H1 (cell line): ENCODE measurements around the gene COX17. TPM values are rescaled to one million over a fixed set of nuclear protein-coding genes. Genes with fewer than 3 reads are reported as not detected.

Source experiments
- SUZ12 ChIP-seq: fragments of 200-600 bp; sonication (generic); IDR thresholded peaks from 2 replicates; pipeline ENCODE4 v1.6.1; 2012; ENCODE audit warnings: mild to moderate bottlenecking, inconsistent platforms, low read length, moderate library complexity, mixed read lengths
- polyA plus RNA-seq, 7 experiments: library from polyadenylated mRNA; depleted of rRNA in 3 of 7; stranded (reverse) in 5 of 7; unstranded in 2 of 7; fragments of >200 nt in 5 of 7; fragments of 200-250 nt in 2 of 7; gene quantifications; 1 replicate in 5 of 7; 2 replicates in 1 of 7; 4 replicates in 1 of 7; pipeline versions ENCODE4 v1.2.1 to v1.2.3, GENCODE V29; 2011 to 2013; ENCODE audit warnings: missing spikeins in 2 of 7, mixed read lengths in 2 of 7
- total RNA-seq: library from RNA; stranded (reverse); fragmentation: NEBNext Ultra II Directional; extraction: Animal tissue kit (Norgen Biotek cat#: 25700); gene quantifications from 2 replicates; pipeline ENCODE4 v1.2.1, GENCODE V29; 2021
- TF ChIP-seq, protein P1 (sequence below): fragments of 300-600 bp; sonication (generic); IDR thresholded peaks from 2 replicates; pipeline ENCODE4 v1.7.1; 2012; ENCODE audit warnings: low read length, moderate library complexity, mild to moderate bottlenecking, inconsistent platforms; ENCODE audit not compliant: insufficient replicate concordance
- TF ChIP-seq, protein P2 (sequence below), 3 experiments: IDR thresholded peaks; 1 replicate in 2 of 3; 2 replicates in 1 of 3; pipeline versions ENCODE4 v1.5.1 to v1.6.1; 2011; ENCODE audit warnings: low read length in 3 of 3, mild to moderate bottlenecking in 3 of 3, inconsistent platforms in 2 of 3, low read depth in 1 of 3, moderate library complexity in 1 of 3; ENCODE audit not compliant: insufficient read depth in 1 of 3; ENCODE audit errors: control extremely low read depth in 1 of 3

Gene COX17
- total and polyA plus RNA-seq, 2 of the 8 experiments (the other 6 are each of a cell fraction or from before 2014, with no cell fraction given) = 34.2 to 43.0 TPM

DNA sequence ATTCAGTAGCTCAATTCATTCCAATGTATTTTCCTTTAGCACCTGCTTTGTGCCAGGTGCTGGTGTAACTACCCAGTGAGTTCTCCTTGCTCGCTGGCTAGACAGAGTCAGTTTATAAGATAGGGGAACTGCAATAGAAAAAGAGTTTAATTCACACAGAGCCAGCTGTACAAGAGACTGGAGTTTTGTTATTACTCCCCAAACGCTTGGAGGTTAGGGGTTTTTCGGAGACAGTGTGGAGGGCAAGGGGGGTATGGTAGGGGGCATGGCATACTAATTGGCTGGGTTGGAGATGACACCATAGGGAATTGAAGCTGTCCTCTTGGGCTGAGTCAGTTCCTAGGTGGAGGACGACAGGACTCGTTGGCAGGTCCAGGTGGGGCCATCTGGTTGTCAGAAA lies 20.2 kb upstream of the COX17 start (continued):
- TF ChIP-seq, protein P1, sequence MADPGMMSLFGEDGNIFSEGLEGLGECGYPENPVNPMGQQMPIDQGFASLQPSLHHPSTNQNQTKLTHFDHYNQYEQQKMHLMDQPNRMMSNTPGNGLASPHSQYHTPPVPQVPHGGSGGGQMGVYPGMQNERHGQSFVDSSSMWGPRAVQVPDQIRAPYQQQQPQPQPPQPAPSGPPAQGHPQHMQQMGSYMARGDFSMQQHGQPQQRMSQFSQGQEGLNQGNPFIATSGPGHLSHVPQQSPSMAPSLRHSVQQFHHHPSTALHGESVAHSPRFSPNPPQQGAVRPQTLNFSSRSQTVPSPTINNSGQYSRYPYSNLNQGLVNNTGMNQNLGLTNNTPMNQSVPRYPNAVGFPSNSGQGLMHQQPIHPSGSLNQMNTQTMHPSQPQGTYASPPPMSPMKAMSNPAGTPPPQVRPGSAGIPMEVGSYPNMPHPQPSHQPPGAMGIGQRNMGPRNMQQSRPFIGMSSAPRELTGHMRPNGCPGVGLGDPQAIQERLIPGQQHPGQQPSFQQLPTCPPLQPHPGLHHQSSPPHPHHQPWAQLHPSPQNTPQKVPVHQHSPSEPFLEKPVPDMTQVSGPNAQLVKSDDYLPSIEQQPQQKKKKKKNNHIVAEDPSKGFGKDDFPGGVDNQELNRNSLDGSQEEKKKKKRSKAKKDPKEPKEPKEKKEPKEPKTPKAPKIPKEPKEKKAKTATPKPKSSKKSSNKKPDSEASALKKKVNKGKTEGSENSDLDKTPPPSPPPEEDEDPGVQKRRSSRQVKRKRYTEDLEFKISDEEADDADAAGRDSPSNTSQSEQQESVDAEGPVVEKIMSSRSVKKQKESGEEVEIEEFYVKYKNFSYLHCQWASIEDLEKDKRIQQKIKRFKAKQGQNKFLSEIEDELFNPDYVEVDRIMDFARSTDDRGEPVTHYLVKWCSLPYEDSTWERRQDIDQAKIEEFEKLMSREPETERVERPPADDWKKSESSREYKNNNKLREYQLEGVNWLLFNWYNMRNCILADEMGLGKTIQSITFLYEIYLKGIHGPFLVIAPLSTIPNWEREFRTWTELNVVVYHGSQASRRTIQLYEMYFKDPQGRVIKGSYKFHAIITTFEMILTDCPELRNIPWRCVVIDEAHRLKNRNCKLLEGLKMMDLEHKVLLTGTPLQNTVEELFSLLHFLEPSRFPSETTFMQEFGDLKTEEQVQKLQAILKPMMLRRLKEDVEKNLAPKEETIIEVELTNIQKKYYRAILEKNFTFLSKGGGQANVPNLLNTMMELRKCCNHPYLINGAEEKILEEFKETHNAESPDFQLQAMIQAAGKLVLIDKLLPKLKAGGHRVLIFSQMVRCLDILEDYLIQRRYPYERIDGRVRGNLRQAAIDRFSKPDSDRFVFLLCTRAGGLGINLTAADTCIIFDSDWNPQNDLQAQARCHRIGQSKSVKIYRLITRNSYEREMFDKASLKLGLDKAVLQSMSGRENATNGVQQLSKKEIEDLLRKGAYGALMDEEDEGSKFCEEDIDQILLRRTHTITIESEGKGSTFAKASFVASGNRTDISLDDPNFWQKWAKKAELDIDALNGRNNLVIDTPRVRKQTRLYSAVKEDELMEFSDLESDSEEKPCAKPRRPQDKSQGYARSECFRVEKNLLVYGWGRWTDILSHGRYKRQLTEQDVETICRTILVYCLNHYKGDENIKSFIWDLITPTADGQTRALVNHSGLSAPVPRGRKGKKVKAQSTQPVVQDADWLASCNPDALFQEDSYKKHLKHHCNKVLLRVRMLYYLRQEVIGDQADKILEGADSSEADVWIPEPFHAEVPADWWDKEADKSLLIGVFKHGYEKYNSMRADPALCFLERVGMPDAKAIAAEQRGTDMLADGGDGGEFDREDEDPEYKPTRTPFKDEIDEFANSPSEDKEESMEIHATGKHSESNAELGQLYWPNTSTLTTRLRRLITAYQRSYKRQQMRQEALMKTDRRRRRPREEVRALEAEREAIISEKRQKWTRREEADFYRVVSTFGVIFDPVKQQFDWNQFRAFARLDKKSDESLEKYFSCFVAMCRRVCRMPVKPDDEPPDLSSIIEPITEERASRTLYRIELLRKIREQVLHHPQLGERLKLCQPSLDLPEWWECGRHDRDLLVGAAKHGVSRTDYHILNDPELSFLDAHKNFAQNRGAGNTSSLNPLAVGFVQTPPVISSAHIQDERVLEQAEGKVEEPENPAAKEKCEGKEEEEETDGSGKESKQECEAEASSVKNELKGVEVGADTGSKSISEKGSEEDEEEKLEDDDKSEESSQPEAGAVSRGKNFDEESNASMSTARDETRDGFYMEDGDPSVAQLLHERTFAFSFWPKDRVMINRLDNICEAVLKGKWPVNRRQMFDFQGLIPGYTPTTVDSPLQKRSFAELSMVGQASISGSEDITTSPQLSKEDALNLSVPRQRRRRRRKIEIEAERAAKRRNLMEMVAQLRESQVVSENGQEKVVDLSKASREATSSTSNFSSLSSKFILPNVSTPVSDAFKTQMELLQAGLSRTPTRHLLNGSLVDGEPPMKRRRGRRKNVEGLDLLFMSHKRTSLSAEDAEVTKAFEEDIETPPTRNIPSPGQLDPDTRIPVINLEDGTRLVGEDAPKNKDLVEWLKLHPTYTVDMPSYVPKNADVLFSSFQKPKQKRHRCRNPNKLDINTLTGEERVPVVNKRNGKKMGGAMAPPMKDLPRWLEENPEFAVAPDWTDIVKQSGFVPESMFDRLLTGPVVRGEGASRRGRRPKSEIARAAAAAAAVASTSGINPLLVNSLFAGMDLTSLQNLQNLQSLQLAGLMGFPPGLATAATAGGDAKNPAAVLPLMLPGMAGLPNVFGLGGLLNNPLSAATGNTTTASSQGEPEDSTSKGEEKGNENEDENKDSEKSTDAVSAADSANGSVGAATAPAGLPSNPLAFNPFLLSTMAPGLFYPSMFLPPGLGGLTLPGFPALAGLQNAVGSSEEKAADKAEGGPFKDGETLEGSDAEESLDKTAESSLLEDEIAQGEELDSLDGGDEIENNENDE = no peak
- TF ChIP-seq, protein P2, sequence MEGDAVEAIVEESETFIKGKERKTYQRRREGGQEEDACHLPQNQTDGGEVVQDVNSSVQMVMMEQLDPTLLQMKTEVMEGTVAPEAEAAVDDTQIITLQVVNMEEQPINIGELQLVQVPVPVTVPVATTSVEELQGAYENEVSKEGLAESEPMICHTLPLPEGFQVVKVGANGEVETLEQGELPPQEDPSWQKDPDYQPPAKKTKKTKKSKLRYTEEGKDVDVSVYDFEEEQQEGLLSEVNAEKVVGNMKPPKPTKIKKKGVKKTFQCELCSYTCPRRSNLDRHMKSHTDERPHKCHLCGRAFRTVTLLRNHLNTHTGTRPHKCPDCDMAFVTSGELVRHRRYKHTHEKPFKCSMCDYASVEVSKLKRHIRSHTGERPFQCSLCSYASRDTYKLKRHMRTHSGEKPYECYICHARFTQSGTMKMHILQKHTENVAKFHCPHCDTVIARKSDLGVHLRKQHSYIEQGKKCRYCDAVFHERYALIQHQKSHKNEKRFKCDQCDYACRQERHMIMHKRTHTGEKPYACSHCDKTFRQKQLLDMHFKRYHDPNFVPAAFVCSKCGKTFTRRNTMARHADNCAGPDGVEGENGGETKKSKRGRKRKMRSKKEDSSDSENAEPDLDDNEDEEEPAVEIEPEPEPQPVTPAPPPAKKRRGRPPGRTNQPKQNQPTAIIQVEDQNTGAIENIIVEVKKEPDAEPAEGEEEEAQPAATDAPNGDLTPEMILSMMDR (IDR thresholded peaks at IDR 0.05; ENCODE audit: control extremely low read depth in 1 of 3, insufficient read depth in 1 of 3, low read depth in 1 of 3, low read length in 3 of 3) = no peak
- no peak for TF ChIP-seq SUZ12
